Activated effector memory CD4-positive, alpha-beta T cell treated with anti-CD3 and anti-CD28 coated beads, Interleukin-2, amount 50 U/mL, for 16 hours (primary cell): ENCODE data around the gene FRZB.

Source experiments
- DNase-seq: peaks from one replicate; pipeline ENCODE4 v3.0.0-alpha.2; 2020

FRZB gene

DNA sequence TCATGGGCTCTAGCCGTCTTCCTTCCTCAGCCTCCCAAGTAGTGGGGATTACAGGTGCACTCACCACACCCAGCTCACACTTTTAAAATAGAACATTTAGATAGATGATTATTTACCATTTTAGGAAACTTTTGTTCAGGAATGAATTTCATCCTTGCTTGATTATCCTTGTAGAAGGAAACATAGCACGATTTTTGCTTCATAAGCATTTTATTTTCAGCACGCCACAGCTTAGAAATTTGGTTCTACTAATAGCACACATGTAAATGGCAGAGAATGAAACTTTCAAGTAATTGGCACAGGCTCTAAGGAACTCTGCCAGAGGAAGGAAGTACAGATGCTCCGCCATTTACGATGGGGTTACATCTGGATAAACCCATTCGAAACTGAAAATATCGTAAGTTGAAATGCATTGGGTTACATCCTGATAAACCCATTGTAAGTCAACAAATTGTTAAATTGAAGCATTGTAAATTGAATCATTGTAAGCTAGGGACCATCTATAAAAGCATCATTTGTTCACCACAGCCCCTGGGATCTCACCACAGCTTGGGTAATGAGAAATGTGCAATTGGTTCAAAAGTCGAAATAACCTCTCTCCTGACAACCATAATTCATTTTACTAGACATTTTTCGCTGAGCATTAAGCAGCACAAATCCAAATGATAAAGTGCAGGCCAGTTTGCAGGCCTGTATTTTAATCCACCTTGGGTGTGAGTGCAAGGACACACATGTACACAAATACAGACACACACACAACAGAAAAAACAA, 33.2 kb downstream of the FRZB start:
- no peak for DNase-seq

DNA sequence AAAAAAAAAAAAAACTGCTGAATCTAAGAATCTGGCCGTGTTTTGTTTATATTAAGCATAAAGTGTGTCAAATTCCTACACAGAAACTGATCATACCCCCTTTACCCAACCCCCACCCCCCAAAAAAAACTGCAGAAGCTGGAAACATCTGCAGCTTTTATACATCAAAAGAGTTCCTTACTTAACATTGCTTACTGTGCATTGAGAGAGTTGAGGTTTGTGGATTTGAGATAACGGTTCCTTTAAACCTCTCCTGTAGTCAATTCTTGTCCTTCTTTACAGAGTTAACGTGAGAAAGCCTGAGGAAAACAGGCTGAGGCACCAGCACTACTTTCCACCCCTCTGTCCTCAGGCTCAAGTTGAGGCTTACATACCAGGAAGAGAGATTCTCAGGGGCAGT, 34.5 kb downstream of the FRZB start:
- DNase-seq, result no peak

DNA sequence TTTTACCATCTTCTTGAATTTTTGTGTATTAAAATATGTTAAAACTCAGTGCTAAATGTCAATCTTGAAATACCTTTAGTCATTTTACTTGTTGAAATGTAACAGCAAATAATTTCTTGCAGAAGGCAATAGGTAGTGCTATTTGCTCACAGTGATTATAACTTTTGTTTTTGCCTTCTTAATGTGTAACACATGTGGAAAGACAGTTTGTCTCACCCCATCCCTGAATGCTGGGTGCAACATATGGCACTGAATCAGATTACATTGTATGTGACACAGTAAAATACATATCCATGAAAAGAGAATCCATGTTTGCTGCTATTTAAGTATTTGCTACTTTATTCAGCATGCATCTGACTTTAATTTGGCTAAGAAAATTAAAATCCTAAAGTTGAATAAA, 35.3 kb downstream of the FRZB start:
- DNase-seq, result no peak

DNA sequence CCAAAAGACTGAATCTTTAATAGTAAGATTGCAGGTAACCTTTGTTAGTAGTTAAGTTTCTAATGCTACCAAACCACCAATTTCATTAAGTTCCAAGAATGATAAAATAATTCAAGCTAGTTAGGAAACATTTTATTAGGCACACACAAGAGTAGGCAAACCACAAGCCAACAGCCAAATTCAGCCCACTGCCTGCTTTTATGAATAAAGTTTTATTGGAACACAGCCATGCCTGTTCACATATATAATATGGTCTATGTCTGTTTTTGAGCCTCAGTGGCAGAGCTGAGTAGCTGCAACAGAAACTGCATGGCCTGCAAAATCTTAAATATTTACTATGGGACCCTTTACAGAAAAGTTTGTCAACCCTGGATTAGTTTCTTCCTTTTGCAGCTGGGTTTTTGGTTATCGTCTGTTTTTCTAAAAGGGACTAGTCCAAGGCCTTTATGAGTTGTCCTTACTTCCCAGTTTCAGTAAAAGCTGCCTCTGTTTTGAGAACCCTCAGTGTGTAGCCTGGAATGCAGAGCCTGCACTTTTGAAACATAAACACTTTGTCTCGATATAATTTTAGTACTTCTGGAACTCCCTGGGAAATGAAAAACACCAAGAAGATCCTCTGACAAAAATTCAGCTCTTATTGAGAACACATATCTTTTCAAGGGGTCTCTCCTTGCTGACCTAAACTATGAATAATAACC, 39.1 kb downstream of the FRZB start:
- DNase-seq, result no peak

DNA sequence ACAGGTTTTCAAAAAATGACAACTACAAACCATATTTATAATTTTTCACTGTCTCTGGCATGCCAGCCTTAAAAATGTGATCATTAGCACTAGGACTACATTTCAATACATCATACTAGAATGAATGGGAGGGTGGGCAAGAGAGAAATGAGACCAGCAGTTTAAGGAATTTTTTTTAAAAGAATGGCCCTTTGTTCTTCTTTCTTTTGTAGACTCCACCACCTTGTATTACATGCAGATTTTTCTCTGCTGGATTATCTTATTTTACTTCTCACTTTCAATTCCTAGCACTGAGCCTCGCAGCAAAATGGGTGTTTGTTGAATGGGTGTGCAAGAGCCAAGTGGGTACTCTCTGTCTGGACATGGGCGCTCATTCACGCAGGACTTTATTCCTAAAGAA, 39.9 kb downstream of the FRZB start:
- no peak for DNase-seq

DNA sequence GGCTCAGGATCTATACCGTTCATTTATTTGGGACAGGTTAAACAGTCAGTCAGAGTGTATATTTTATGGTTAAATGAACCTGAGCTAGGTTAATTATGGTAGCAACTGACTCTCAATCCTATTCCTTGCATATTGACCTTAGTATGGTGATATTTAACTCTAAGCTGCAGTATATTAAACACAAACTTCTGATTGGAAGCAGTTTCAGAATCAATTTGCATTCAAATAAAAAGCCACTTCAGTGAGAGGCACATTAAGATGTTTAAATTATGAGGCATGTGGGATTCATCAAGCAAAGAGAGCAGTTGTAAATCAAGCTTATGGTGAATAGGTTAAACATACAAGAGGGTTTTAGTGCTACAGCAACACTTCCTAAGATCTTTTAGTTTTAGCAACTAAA, 40.4 kb downstream of the FRZB start:
- no peak for DNase-seq

DNA sequence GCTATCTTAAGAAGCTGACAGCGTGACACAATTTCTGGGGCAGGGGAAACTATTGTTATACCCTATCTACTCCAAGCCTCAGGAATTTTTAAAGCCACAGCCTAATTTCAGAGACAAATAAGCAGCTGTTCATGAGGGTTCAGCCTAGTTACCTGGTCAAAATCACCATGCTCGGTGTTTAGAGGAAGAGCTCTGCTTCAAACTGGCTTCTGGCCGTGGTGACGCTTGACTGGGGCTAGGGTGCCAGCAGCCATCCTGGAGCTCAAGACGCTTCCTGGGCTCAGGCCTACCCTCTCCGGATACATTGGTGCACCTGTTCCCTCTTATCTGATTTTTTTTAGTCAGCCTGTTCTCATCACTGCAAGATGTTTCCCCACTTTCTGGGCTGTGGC, 41.7 kb downstream of the FRZB start:
- DNase-seq, result no peak

DNA sequence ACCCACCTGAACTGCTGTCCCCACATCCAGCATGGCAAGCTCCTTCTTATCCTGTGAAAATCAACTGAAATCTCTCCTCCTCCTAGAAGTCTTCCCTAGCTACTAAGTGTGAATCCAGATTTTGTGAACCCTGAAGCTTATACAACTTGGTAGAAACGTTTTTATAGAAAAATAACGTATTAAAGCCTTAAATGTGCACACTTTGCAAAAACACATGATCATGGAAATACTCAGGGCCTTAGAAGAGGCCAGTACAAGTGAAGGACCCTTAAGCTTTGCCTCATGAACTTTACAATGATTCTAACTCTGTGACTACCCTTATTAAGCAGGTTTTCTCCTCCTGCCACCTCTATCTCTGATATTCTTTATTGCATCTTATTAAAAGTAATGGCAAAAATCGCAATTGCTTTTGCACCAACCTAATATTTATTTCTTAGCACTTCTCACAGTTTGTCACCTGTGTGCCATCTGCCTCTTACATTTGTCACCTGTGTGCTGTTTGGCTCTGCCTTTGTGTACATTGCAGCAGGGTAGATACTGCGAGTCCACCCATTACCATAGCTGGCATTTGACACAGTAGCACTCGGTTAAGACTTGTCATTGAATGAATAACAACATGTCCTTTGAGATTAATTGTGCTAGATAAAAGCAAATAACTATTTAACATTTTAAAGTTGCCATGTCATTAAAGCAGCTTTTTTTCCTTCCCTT, 42.2 kb downstream of the FRZB start:
- no peak for DNase-seq

DNA sequence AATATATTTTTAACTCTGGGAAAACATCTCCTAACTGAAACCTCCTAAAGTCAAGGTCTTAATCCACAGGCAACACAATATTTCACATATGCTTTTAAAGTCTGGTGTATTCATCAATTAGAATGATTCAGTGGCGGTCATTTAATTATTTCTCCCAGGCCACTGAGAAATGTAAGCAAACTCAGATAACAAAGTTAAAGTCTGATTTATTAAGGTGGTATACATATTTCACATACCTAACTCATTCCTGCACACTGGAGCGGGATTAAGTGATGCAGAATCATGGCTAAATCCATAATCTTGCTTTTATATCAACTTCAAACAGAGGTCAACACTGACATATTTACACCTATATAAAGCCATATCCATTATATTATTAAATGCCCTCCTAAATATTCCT, 43.7 kb downstream of the FRZB start:
- no peak for DNase-seq

DNA sequence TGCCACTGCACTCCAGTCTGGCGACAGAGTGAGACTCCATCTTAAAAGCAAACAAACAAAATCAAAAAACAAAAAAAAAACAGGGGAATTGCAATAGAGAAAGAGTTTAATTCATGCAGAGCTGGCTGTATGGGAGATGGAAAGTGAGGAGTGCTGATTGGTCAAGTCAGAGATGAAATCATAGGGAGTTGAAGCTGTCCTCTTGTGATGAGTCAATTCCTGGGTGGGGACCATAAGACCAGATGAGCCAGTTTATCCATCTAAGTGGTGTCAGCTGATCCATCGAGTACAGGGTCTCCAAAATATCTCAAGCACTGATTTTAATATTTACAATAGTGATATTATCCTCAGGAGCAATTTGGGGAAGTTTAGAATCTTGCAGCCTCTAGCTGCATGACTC, 45.3 kb downstream of the FRZB start:
- DNase-seq, result no peak

DNA sequence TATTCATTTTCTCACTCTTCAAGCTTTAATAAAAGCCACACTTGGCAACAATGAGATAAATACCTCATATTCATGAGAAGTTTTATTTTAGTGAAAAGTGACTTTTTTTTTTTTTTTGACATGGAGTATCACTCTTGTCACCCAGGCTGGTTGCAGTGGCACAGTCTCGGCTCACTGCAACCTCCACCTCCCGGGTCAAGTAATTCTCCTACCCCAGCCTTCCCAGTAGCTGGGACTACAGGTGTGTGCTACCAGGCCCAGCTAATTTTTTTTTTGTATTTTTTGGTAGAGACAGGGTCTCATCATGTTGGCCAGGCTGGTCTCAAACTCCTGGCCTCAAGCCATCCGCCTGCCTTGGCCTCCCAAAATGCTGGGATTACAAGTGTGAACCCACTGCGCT, 47.0 kb downstream of the FRZB start:
- no peak for DNase-seq

DNA sequence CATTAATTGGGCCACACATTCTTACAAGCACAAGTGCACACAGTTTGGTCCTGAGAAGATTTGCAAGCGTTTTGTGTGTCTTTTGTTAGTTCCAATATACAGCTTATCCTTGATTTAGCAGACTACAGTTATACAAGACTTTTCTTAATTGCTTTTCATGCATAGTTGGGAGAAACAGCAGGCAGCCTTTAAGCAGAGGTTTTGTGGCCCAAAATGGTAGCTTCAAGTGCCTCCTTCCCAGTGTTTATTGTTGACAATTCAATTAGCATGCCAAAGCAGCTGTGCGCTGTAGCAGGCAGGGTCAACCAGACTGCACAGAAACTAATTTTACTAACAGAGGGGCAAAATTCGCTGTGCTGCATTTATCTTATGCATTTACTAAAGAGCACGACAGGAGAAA, 47.5 kb downstream of the FRZB start:
- no peak for DNase-seq

DNA sequence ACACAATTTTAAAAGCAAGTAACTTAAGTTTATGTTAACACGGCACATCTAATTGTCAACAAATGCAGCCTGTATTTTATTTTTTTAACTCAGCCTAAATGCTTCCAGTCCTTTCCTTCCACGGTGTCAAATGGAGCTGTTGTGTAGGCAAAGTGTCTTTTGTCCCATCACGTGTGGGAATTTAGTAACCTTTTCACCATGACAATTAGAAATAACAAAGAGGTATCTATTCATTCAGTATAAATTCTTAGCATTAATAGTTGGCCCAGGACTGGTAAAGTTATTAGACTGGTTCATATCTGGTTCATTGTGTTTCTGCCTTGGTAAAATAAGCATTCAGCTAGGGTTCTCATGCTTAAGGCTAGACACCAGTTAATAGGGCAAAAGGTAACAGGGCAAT, 47.9 kb downstream of the FRZB start:
- DNase-seq, result no peak

DNA sequence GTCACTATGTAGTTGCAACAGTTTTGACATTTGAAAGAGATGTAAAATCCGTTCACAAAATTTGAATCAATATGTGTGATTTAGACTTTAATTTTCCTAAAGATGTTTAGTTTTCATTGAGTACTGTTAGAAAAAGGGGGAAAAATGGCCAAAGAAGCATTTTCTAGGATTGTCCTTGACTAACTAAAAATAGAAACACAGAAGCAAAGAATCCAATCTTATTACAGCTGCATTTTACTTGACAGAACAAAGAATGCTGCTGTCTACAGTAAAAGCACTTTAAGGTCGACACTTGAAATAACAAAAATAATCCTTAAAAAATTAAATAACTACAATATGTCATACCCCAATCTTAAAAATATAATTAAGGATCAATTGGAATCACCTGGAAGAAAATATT, 48.9 kb downstream of the FRZB start:
- DNase-seq, result no peak

DNA sequence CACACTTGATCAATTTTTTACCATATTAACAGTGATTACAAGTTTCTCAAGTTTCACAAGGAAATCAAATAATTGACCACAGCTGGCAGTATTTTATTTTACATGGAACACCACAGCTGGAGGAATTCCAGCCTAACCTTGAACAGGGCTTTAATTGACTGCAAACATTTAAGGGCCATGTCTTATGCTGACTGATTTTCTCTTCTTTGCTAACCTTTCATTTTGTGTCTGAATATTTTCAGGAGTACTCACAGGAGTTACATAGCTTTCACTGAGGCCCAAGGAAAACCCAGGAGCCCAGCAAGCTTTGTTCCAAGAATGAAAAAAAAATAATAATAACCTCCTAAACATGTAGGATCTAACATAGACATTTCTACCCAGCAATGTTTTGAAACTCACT, 49.6 kb downstream of the FRZB start:
- no peak for DNase-seq

DNA sequence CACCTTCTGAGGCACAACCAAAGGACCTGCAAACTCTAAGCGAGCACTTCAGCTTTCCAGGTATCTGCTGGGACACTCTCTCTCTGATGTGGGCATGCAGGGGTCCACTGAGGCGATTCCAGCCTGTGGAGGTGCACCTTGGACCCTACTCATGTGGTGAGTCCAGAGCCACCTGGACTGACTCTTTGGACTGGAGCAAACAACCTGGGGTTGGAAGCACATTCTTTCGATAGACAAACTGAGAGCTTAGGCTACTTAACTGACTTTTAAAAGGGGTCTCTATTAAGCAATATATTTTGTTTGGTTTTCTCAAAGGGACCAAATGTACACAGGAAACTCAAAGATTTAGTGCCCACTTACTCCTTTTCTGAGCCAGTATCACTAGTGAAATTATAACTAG, 51.6 kb downstream of the FRZB start:
- no peak for DNase-seq

DNA sequence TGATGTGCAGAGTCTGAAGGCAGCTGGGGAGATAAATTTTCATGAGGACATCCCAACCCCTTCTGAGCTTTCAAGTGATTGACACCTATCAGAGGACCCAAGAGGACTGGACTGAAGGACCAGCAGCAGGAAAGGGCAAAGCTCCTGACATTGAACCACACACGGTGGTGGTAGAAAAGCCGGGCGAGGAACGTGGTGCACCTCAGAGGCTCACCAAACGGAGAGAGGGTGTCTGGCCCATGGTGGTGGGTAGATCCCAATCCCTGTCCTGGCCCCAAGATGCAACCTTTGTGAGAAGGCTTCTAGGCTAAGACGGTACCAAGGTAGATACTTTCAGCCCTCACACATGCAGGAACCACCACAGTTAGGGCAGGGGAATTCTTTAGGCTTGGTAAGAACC, 52.1 kb downstream of the FRZB start:
- no peak for DNase-seq

DNA sequence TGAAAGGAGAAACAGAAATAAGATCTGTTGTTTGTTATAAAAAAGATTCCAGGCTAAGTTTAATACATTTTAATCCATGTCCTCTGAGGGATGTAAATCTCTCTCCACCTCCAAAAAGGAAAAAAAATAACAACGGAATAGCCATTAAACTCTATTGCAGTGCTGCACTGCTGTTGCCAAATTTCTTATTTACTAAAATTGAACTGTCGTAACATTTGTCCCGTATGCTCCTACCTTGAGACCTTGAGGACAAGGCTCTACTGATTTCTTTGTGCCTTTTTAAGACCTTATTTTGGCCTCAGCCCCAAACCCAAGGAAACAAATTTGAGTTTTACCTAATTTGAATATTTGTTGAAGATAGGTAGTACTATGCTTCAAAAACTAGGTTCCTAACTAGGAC, 56.4 kb downstream of the FRZB start:
- DNase-seq, result no peak

DNA sequence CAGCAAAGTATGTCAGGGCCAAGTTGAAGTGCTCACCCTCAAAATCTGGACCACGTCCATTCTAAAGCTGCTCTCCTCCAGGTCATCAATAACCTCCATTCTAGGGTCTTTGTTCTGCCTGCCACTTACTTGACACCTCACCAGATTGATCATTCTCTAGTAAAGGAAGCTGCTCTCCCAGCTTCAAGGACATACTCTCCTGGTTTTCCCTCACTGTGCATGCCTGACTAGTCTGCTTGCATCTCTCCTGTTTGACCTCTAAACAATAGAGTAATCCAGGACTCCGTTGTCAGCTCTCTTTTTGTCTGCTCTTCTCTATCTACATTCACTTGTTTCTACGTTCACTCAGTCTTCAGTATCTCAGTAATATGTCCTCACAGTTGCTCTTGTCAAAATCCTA, 59.1 kb downstream of the FRZB start:
- DNase-seq, result no peak

DNA sequence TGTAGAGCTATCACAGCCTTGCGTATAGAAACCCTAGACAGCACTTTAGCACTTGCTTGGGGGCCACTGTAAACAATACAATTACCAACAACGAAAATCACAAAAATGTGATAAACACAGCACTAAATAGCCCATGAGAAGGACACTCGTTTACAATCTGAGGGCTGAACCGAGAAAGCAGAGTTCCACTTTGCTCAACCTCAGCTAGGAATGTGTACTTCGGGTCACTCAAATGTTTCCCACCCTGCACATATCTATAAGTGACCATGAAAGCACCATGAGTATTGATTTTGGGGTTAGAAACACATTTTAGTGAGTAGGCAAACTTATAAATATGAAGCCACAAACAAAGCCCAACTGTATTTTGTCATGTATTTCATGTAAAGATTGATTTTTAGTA, 62.3 kb downstream of the FRZB start:
- no peak for DNase-seq

DNA sequence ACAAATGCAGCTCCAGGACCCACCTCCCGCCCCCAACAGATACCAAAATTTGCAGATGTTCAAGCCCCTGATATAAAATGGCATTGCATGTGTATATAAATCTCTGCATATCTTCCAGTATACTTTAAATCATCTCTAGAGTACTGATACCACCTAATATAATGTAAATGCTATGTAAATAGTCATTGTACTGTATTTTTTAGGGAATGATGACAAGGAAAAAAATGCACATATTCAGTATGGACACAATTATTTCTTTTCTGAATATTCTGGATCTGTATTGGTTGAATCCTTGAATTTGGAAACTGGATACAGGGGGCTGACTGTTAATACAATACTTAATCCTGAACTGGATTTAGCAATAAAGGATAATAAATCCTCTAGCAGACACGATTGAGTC, 67.7 kb downstream of the FRZB start:
- no peak for DNase-seq

DNA sequence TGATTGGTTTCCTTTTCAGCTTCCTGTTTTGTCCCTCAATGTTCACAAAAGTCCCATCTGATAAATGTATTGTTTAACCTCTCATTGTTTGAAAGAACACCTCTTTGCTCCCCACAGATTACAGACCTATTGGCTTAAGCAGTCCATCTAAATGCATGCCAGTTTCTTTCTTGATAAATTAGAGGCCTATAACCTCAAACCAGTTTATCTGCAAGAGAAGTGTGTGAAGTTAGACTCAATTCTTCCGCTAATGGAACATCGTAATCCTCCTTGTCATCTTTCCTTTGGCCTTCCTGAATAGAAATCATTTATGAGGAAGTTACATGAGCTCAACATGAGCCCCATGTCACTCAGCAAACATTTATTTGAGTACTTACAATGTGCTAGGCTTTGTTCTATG, 74.0 kb downstream of the FRZB start:
- no peak for DNase-seq

DNA sequence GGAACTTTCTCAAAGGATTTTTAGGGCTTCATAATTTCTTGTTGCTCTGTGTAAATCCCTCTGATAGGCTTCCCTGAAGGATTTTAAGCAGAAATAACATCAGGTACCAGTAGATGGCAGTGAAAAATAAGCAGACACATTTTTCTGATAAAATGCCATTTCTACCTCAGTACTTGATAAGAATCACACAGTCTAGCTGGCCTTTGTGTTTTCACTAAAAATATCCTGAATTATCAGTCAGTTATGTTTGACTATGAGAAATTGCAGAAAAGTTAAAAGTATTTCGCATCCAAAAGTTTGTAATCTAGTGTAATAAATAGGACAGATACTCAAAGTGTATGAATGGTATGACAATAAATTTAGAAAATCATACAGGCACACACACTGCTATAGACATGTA, 81.7 kb downstream of the FRZB start:
- no peak for DNase-seq

DNA sequence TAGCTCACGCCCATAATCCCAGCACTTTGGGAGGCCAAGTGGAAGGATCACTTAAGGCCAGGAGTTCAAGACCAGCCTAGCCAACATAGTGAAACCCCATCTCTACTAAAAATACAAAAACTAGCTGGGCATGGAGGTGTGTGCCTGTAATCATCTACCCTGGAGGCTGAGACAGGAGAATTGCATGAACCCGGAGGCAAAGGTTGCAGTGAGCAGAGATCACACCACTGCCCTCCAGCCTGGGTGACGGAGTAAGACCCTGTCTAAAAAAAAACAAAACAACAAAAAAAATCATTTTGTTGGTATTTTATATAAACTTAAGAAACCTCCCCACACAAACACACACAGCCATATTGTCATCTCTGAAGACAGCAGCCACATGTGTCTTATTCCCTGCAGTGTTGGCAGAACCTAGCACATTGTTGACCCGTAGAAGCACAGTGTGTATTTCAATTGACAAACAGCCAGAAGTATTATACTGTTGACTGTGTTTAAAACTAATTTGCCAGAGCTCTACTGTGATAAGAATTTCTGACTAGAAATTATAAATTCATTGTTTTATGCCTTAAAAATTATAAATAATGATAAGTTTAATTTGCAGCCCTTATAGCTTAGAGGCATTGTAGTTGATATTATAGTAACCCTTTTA, 82.3 kb downstream of the FRZB start:
- no peak for DNase-seq
